Stimulated activated CD4-positive, alpha-beta T cell treated with anti-CD3 and anti-CD28 coated beads, Interleukin-1b, Interleukin-23, amount 100 ng/mL, for 4 hours (primary cell): ENCODE data around the gene LHX2.

ENCODE experiments used
- DNase-seq, 2 donors: peaks; one replicate each; pipeline ENCODE4 v3.0.0-alpha.2; 2020; ENCODE audit warnings: low read depth in 2 of 2

The LHX2 gene

GRCh38 chr9:124060844-124061605, 49.5 kb downstream of the LHX2 start:
- DNase-seq = no peak

- no peak for DNase-seq
These were observed 50.6 kb downstream of the LHX2 start for GRCh38 chr9:124062172-124062571.

- no peak for DNase-seq
These were observed 55.4 kb downstream of the LHX2 start for GRCh38 chr9:124066783-124067577.

- DNase-seq = no peak
These were observed 56.7 kb downstream of the LHX2 start for GRCh38 chr9:124068251-124068650.

DNA sequence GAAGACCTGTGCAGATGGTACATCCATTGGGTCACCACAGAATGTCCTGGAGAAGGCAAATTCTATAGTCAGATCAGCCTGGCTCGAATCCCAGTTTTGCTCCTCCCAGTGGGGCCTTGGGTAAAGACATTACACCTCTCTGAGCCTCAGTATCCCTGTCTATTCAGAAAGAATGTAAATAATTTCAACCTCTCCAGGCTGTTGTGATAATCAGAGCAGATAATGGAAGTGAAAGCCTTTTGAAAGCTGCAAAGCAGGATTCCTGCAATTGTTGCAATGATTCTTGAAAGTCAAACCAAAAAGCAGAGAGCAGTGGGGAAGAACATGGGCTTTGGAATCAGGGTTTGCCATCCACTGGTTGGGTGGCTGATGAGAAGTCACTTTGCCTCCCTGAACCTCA, 63.2 kb downstream of the LHX2 start:
- no peak for DNase-seq

- no peak for DNase-seq
These were observed 64.2 kb downstream of the LHX2 start for GRCh38 chr9:124075761-124076160.

DNA sequence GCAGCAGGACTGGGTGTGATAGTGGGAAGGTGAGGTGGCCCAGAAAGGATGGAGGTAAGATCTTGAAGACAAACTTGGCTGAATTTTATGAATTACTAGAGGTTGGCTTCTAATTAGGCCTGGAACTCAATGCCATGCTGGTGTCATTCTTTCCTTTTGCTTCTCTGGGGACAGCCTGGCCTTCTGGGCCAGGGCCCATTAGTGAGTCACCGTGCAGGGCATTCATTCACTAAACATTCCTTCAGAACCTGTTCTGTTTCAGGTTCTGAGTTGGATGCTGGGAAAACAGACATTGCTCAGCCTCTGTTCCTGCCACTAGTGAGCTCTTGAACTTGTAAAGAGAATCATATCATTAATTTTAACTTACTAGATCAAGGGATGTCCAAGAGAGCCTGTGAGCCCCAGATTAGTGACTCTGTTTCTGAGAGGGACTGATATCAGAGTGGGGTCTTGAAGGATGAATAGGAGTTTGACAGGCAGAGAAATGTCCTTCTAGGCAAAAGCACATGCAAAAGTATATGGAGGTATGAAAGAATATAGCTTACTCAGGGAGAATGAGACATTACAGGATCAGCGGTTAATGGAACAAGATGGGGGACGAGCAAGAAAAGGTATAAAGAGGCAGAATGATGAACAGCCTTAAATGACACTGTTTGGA, 66.5 kb downstream of the LHX2 start:
- DNase-seq = no peak

DNA sequence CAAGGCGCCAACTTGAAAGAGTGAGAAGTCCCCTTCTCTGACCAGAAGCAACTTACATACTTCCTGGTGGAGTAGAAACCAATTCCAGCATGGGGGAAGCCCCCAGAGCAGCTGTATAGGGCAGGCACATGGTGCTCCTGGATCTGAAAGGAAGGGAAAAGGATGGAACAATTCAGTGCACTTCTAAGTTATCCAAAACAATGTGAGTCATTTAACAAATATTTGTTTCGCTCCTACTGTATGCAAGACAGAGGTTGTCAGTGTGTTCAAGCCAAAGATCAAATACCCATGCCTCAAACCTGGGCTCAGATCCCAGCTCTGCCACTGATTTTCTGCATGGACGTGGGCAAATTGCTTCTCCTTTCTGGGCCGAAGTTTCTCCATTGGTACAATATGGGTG, 67.1 kb downstream of the LHX2 start:
- DNase-seq = no peak

- DNase-seq = no peak
These were observed 67.8 kb downstream of the LHX2 start for GRCh38 chr9:124079176-124079925.

DNA sequence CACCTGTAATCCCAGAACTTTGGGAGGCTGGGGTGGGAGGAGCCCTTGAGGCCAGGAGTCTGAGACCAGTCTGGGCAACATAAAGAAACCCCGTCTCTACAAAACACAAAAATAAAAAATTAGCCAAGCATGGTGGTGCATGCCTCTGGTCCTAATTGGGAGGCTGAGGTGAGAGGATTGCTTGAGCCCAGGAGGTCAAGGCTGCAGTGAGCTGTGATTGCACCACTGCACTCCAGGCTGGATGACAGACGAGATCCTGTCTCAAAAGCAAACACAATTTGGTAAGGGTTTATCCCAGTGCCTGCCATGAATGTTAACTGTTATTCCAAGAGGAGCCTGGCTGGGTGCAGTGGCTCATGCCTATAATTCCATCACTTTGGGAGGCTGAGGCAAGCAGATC, 71.1 kb downstream of the LHX2 start:
- no peak for DNase-seq
